ENCODE data around the gene PTPRN2.

PTPRN2 gene

DNA sequence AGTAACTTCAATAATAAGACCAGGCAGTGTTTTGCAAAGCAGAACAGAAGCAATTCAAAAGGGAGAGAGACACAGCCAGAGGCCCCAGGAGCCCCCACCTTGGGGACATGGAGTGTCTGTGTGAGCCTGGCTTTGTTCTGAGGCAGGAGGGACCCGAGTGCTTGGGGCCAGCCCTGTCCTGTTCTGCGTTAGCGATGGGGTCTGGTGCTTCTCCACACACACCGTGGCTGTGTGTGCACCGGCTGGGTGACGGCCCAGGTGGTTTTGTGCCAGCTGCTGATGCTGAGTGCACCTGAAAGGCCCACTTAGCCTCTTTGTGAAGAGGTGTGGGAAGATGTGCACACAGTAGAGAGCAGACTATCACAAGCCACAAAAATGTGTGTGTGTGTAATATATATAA is 781.9 kb downstream of the PTPRN2 start:
- H3K4me3 Mint-ChIP-seq, result no peak overlapping the region
- DNase-seq (no peak), ATAC-seq (replicated peaks) (no peak)
- H3K36me3 Mint-ChIP-seq (ENCODE audit: insufficient read depth), result no peaks in the 10 kb centered on the region
- no peak overlapping the region for H3K27ac Mint-ChIP-seq
- H3K27me3 Mint-ChIP-seq, result peaks cover 7 to 33% of the 10 kb centered on the region in 2 donors
- no peaks in the 10 kb centered on the region for H3K9me3 Mint-ChIP-seq
- H3K4me1 Mint-ChIP-seq (ENCODE audit: low read depth in 2 of 2), result no peaks in the 10 kb centered on the region

DNA sequence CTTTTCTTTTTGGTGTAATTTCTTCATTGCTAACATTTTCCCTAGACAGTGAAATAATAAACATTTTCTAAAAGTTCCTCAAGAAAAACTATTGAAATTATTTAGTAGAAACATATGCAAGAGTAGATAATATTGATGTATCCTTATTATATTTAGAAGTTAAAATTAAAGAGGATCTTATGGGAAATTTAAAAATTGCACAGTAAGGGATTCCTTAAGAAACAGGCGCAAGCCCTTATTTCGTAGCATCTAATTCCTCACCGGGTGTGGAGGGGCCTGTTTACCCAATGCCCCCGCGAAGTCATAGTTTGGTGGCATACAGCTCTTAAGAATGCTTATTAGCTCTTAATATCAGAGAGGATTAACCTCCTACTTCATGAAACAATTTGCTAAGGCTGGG is 783.7 kb downstream of the PTPRN2 start:
- DNase-seq (no peak), ATAC-seq (replicated peaks) (no peak)
- Mint-ChIP-seq H3K27ac (no peak overlapping the region), H3K4me3 (no peak overlapping the region), H3K36me3 (ENCODE audit: insufficient read depth) (no peaks in the 10 kb centered on the region), H3K27me3 (peaks cover 7 to 50% of the 10 kb centered on the region in 2 donors), H3K4me1 (ENCODE audit: low read depth in 2 of 2) (no peaks in the 10 kb centered on the region), H3K9me3 (no peaks in the 10 kb centered on the region)

DNA sequence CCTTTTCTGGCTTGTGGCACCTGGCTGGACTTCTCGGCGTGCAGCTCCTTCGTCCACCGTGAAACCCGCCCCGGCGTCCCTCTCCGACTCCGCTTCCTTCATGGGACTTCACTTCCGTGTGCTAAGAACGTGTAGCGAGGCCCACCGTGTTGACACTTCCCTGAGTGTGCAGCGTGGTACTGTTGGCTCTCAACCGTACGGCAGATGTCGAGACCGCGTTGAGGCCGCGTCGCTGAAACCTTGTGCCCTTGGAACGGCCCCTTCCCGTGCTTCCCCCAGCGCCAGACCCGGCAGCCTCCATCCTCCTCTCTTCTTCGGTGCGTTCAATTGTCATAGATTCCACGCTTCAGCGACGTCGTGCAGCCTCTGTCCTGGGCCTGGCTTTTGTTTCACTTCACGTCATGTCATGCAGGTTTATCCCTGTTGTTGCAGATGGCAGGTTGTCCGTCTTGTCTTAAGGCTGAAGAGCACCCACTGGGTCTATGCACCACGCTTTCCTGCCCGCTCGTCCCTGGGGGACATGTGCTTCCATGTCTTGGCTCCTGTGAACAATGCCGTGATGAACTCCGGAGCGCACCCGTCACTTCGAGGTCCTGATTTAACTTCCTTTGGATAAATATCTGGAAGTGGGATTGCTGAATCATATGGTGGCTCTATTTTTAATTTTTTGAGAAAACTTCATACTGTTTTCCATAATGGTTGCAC is 785.5 kb downstream of the PTPRN2 start:
- no peaks in the 10 kb centered on the region for H3K9me3 Mint-ChIP-seq
- H3K4me1 Mint-ChIP-seq (ENCODE audit: low read depth in 2 of 2), result no peaks in the 10 kb centered on the region
- no peak overlapping the region for H3K4me3 Mint-ChIP-seq
- ATAC-seq (replicated peaks) (no peak), DNase-seq (no peak)
- no peak overlapping the region for H3K27ac Mint-ChIP-seq
- peaks cover 11 to 45% of the 10 kb centered on the region in 2 donors for H3K27me3 Mint-ChIP-seq
- no peaks in the 10 kb centered on the region for H3K36me3 Mint-ChIP-seq (ENCODE audit: insufficient read depth)

- Mint-ChIP-seq H3K27ac (no peak overlapping the region), H3K4me3 (no peak overlapping the region), H3K9me3 (no peaks in the 10 kb centered on the region), H3K27me3 (peaks cover 11 to 48% of the 10 kb centered on the region in 2 donors), H3K36me3 (ENCODE audit: insufficient read depth) (no peaks in the 10 kb centered on the region), H3K4me1 (ENCODE audit: low read depth in 2 of 2) (no peaks in the 10 kb centered on the region)
- ATAC-seq (replicated peaks) (no peak), DNase-seq (no peak)
These were observed 786.5 kb downstream of the PTPRN2 start for GRCh38 chr7:157801113-157801512.

GRCh38 chr7:157800281-157800680 is 787.3 kb downstream of the PTPRN2 start:
- no peak for ATAC-seq (replicated peaks)
- Mint-ChIP-seq H3K9me3 (no peaks in the 10 kb centered on the region), H3K27me3 (peaks cover 11 to 53% of the 10 kb centered on the region in 2 donors), H3K36me3 (ENCODE audit: insufficient read depth) (no peaks in the 10 kb centered on the region), H3K4me1 (ENCODE audit: low read depth in 2 of 2) (no peaks in the 10 kb centered on the region), H3K27ac (no peak overlapping the region), H3K4me3 (no peak overlapping the region)
- DNase-seq, result no peak

DNA sequence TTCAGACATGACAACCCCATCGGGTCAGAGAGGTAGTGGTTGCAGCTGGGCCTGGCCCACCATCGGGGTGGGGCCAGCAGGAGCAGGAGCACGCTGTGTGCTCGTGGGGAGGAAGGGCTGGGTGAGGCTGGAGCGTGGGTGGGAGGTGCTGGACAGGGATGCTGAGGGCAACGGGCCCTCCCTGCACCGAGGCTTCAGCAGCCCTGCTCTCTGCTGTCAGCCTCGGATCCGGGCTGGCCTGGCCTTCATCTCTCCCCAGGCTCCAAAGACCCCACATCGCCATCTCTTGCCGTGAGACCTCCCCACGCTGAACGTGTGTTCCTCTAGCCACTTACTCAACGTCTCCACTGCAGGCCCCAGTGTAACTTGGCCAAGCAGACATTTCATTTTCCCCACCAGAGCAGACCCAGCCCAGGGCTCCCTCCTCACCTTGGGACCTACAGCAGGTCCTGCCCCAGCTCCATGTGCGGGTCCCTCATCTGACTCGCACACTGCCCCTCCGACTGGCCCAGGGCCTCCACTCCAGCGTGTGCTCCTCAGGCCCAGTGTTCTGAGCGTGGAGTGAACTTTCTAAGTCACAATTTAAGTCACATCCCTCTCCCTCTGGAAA is 788.4 kb downstream of the PTPRN2 start:
- H3K27ac Mint-ChIP-seq, result no peak overlapping the region
- no peaks in the 10 kb centered on the region for H3K9me3 Mint-ChIP-seq
- peaks cover 10 to 52% of the 10 kb centered on the region in 2 donors for H3K27me3 Mint-ChIP-seq
- no peaks in the 10 kb centered on the region for H3K36me3 Mint-ChIP-seq (ENCODE audit: insufficient read depth)
- ATAC-seq (replicated peaks), result no peak
- H3K4me1 Mint-ChIP-seq (ENCODE audit: low read depth in 2 of 2), result no peaks in the 10 kb centered on the region
- no peak for DNase-seq
- H3K4me3 Mint-ChIP-seq, result no peak overlapping the region

DNA sequence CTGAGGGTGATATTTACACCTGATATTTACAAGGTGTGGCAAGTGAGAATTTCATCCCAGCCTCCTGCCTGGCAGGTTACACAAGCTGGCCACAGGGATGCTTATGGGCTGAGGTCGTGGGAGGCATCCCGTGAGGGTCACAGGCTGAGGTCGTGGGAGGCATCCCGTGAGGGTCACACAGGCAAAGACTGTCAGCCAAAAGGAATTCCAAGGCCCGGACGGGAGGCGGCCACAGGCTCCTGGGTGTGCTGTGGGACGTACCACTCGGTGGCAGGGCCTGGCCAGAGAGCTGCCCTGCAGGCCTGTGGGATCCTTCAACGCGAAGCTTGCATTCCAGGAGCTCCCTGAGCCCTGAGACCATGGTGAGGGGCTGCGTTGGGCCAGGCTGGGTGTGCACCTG is 790.3 kb downstream of the PTPRN2 start:
- ATAC-seq (replicated peaks), result no peak
- peaks cover 3% of the 10 kb centered on the region for H3K36me3 Mint-ChIP-seq (ENCODE audit: insufficient read depth)

GRCh38 chr7:157796846-157797245 is 790.8 kb downstream of the PTPRN2 start:
- peaks cover 3% of the 10 kb centered on the region for H3K36me3 Mint-ChIP-seq (ENCODE audit: insufficient read depth)
- H3K9me3 Mint-ChIP-seq, result no peaks in the 10 kb centered on the region
- no peak overlapping the region for H3K27ac Mint-ChIP-seq
- H3K4me3 Mint-ChIP-seq, result no peak overlapping the region
- DNase-seq (no peak), ATAC-seq (replicated peaks) (no peak)
- no peaks in the 10 kb centered on the region for H3K4me1 Mint-ChIP-seq (ENCODE audit: low read depth in 2 of 2)
- H3K27me3 Mint-ChIP-seq, result peaks cover 12 to 55% of the 10 kb centered on the region in 2 donors

More for the DNA sequence above, 790.3 kb downstream of the PTPRN2 start:
- Mint-ChIP-seq H3K27ac (no peak overlapping the region), H3K27me3 (peaks cover 12 to 55% of the 10 kb centered on the region in 2 donors), H3K4me3 (no peak overlapping the region), H3K9me3 (no peaks in the 10 kb centered on the region), H3K4me1 (ENCODE audit: low read depth in 2 of 2) (no peaks in the 10 kb centered on the region)
- DNase-seq, result no peak

GRCh38 chr7:157795643-157796042 is 792.0 kb downstream of the PTPRN2 start:
- Mint-ChIP-seq H3K27ac (no peak overlapping the region), H3K4me1 (ENCODE audit: low read depth in 2 of 2) (no peaks in the 10 kb centered on the region), H3K9me3 (no peaks in the 10 kb centered on the region), H3K27me3 (peaks cover 12 to 55% of the 10 kb centered on the region in 2 donors), H3K4me3 (no peak overlapping the region), H3K36me3 (ENCODE audit: insufficient read depth) (peaks cover 3% of the 10 kb centered on the region)
- no peak for ATAC-seq (replicated peaks)
- no peak for DNase-seq

GRCh38 chr7:157795199-157795598 is 792.4 kb downstream of the PTPRN2 start:
- Mint-ChIP-seq H3K4me1 (ENCODE audit: low read depth in 2 of 2) (no peaks in the 10 kb centered on the region), H3K4me3 (no peak overlapping the region), H3K36me3 (ENCODE audit: insufficient read depth) (peaks cover 3% of the 10 kb centered on the region), H3K27ac (no peak overlapping the region), H3K9me3 (no peaks in the 10 kb centered on the region), H3K27me3 (peaks cover 12 to 52% of the 10 kb centered on the region in 2 donors)
- DNase-seq, result no peak
- ATAC-seq (replicated peaks), result no peak

GRCh38 chr7:157794746-157795065 is 792.9 kb downstream of the PTPRN2 start:
- no peak for DNase-seq

DNA sequence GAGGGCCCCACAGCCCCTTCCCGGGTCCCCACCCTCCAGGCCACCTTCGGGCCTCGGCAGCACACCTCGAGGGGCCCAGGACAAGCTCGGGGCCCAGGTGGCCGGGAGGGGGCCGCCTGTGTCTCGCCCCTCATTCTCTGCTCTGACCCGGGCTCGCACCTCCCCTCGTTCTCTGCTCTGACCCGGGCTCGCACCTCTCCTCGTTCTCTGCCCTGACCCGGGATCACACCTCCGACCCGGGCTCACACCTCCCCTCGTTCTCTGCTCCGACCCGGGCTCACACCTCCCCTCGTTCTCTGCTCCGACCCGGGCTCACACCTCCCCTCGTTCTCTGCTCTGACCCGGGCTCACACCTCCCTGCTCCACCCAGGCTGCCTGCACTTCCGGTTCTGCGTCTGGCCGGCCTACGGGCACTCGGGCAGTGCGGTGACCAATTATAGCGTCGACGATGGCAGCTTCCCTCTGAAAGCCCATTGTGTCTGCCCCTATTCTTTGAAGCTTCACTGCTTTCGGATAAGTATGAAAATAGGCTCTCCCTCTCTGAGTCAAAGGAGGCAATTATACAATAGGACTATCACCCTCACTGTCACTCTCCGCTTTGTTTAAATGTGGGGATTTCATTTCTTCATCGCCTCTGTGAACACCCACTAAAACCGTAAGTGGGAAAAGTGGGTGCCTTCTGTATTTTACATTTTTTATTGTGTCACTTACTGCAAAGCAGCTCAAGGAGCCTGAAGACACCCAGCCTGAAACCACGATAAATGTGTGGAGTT is 793.5 kb downstream of the PTPRN2 start:
- Mint-ChIP-seq H3K27me3 (peaks cover 12 to 41% of the 10 kb centered on the region in 2 donors), H3K4me3 (no peak overlapping the region), H3K27ac (no peak overlapping the region), H3K4me1 (ENCODE audit: low read depth in 2 of 2) (no peaks in the 10 kb centered on the region), H3K36me3 (ENCODE audit: insufficient read depth) (peaks cover 3% of the 10 kb centered on the region), H3K9me3 (peaks cover 0 to 4% of the 10 kb centered on the region in 2 donors)
- no peak for DNase-seq
- no peak for ATAC-seq (replicated peaks)

More at GRCh38 chr7:157794746-157795065, 792.9 kb downstream of the PTPRN2 start:
- Mint-ChIP-seq H3K27me3 (peaks cover 12 to 47% of the 10 kb centered on the region in 2 donors), H3K27ac (no peak overlapping the region), H3K9me3 (peaks cover 0 to under 1% of the 10 kb centered on the region in 2 donors), H3K36me3 (ENCODE audit: insufficient read depth) (peaks cover 3% of the 10 kb centered on the region), H3K4me1 (ENCODE audit: low read depth in 2 of 2) (no peaks in the 10 kb centered on the region), H3K4me3 (no peak overlapping the region)
- ATAC-seq (replicated peaks), result no peak

DNA sequence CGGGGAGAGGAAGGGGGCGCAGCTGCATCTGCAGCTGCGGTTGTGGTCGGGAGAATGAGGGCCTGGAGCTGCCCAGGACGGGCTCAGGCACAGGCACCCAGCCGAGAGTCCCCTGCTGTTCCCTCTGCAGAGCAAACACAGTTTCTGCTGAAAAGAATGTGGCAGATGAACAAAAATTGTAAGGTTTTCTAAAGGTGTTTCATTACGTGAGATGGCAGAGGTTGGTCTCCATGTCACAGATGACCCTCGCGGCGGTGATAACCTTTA is 794.6 kb downstream of the PTPRN2 start:
- Mint-ChIP-seq H3K27ac (no peak overlapping the region), H3K4me3 (no peak overlapping the region), H3K9me3 (peaks cover 0 to 4% of the 10 kb centered on the region in 2 donors), H3K27me3 (peaks cover 12 to 37% of the 10 kb centered on the region in 2 donors), H3K4me1 (ENCODE audit: low read depth in 2 of 2) (no peaks in the 10 kb centered on the region), H3K36me3 (ENCODE audit: insufficient read depth) (peaks cover 3% of the 10 kb centered on the region)
- no peak for DNase-seq
- ATAC-seq (replicated peaks), result no peak

All from effector memory CD8-positive, alpha-beta T cell (primary cell).